GM12878 (cell line): ENCODE data around the gene FHOD3. TPM values are rescaled to one million over a fixed set of nuclear protein-coding genes. Genes with fewer than 3 reads are reported as not detected.
A peak's percentile ranks its signal among the peaks of the same experiment; 100 is the strongest.

Source experiments
- ATAC-seq: fragments of 200-7000 bp; cut with Tn5 transposase; 3 replicates; pipeline ENCODE4 v1.9.1; 2020; ENCODE audit warnings: mild to moderate bottlenecking, moderate library complexity
- BruUV-seq: library from RNA; stranded (reverse); fragments of 400-500 nt; replicated peaks from 2 replicates; lab custom pipeline; 2021; lab: Mats Ljungman, UMichigan
- CTCF ChIA-PET: fragments of 300-600 bp; sonication (Branson Sonifier 250); formaldehyde crosslinking; extraction: SDS; loops from one replicate; lab custom pipeline; 2021; ENCODE audit warnings: inconsistent platforms; lab: Yijun Ruan, JAX
- POLR2A ChIA-PET: fragments of 350-600 bp; formaldehyde crosslinking; extraction: SDS; loops from one replicate; lab custom pipeline; 2021; ENCODE audit warnings: inconsistent platforms; lab: Charles Lee
- RAD21 ChIA-PET: fragments of 300-600 bp; sonication (Branson Sonifier 250); formaldehyde crosslinking; loops from one replicate; lab custom pipeline; 2023; ENCODE audit warnings: antibody characterized with exemption; ENCODE audit not compliant: unreplicated experiment; lab: Charles Lee
- SMC1A ChIA-PET: fragments of 300-600 bp; sonication (Branson Sonifier 250); formaldehyde crosslinking; loops from one replicate; lab custom pipeline; 2023; ENCODE audit not compliant: unreplicated experiment, uncharacterized antibody; lab: Charles Lee
- DNase-seq: peaks from one replicate; pipeline ENCODE4 v3.0.0-alpha.2; 2011; ENCODE audit warnings: low read depth, low spot score
- FAIRE-seq: peaks from 3 replicates; lab custom pipeline; 2011; peaks lifted over from hg19 to GRCh38; lab: Jason Lieb, UNC
- H2AFZ ChIP-seq: 2 replicates; pipeline ENCODE4 v1.6.0; 2011; ENCODE audit warnings: low read depth, low read length, control low read depth; ENCODE audit not compliant: control insufficient read depth
- H3K27ac ChIP-seq: 2 replicates; pipeline ENCODE4 v1.5.1; 2011; ENCODE audit warnings: control low read depth; ENCODE audit not compliant: control insufficient read depth, insufficient read depth
- H3K27me3 ChIP-seq, 2 experiments: replicated peaks in 1 of 2; 2 replicates each; pipeline versions ENCODE4 v1.6.0 to v1.6.1; 2011; ENCODE audit warnings: low read length in 1 of 2; ENCODE audit not compliant: control insufficient read depth in 2 of 2, insufficient read depth in 2 of 2
- H3K36me3 ChIP-seq, 2 experiments: 2 replicates each; pipeline ENCODE4 v1.5.1; 2011; ENCODE audit warnings: low read length in 1 of 2; ENCODE audit not compliant: control insufficient read depth in 2 of 2, insufficient read depth in 2 of 2
- H3K4me1 ChIP-seq: 2 replicates; pipeline ENCODE4 v1.6.1; 2011; ENCODE audit warnings: mild to moderate bottlenecking, low read length, moderate library complexity, mixed read lengths; ENCODE audit not compliant: control insufficient read depth, insufficient read depth
- H3K4me2 ChIP-seq: 2 replicates; pipeline ENCODE4 v1.6.0; 2011; ENCODE audit warnings: control low read depth; ENCODE audit not compliant: control insufficient read depth, insufficient read depth
- H3K4me3 ChIP-seq: fragments of 200-600 bp; sonication (generic); 2 replicates; pipeline ENCODE4 v1.5.1; 2016
- H3K79me2 ChIP-seq: 2 replicates; pipeline ENCODE4 v1.6.0; 2011; ENCODE audit warnings: low read length; ENCODE audit not compliant: control insufficient read depth, insufficient read depth
- H3K9ac ChIP-seq: 2 replicates; pipeline ENCODE4 v1.8.0; 2011; ENCODE audit warnings: low read length, control low read depth, mixed read lengths; ENCODE audit not compliant: control insufficient read depth, insufficient read depth
- H3K9me3 ChIP-seq: replicated peaks from 3 replicates; pipeline ENCODE4 v1.5.1; 2011; ENCODE audit warnings: mild to moderate bottlenecking, low read length; ENCODE audit not compliant: control insufficient read depth, insufficient read depth
- H4K20me1 ChIP-seq: 2 replicates; pipeline ENCODE4 v1.6.0; 2011; ENCODE audit not compliant: control insufficient read depth, insufficient read depth
- ASH2L ChIP-seq: fragments of 300-600, 200-600 bp; sonication (generic); IDR thresholded peaks from 2 replicates; pipeline ENCODE4 v1.6.1; 2017; ENCODE audit warnings: low read depth, mild to moderate bottlenecking, borderline replicate concordance
- BCLAF1 ChIP-seq: fragments of 450-650 bp; IDR thresholded peaks from 2 replicates; pipeline ENCODE4 v1.6.1; 2017; ENCODE audit warnings: antibody characterized with exemption, mild to moderate bottlenecking, moderate library complexity
- CTCF ChIP-seq, 3 experiments: IDR thresholded peaks in 2 of 3; conservative IDR thresholded peaks in 1 of 3; 2 replicates each; pipeline ENCODE4 v1.5.1; 2011; ENCODE audit warnings: low read depth in 3 of 3, low read length in 3 of 3, mild to moderate bottlenecking in 3 of 3, control low read depth in 2 of 3, moderate library complexity in 2 of 3, inconsistent platforms in 1 of 3, mixed read lengths in 1 of 3; ENCODE audit not compliant: control insufficient read depth in 2 of 3, insufficient read depth in 1 of 3; ENCODE audit errors: extremely low read depth in 1 of 3
- CUX1 ChIP-seq: IDR thresholded peaks from 2 replicates; pipeline ENCODE4 v1.6.1; 2012; ENCODE audit warnings: improper control_type of control experiment, low read depth, low read length; ENCODE audit not compliant: insufficient replicate concordance
- DPF2 ChIP-seq: fragments of 450-650 bp; IDR thresholded peaks from 2 replicates; pipeline ENCODE4 v1.6.1; 2017; ENCODE audit warnings: mild to moderate bottlenecking
- HDGF ChIP-seq: fragments of 450-650 bp; IDR thresholded peaks from 2 replicates; pipeline ENCODE4 v1.6.1; 2016; ENCODE audit warnings: antibody characterized with exemption
- IRF4 ChIP-seq: IDR thresholded peaks from 2 replicates; pipeline ENCODE4 v1.6.1; 2011; ENCODE audit warnings: low read depth, low read length
- MLLT1 ChIP-seq: fragments of 450-650 bp; IDR thresholded peaks from 2 replicates; pipeline ENCODE4 v1.6.1; 2016; ENCODE audit warnings: mild to moderate bottlenecking
- SMC3 ChIP-seq: IDR thresholded peaks from 2 replicates; pipeline ENCODE4 v1.6.1; 2011; ENCODE audit warnings: low read length, improper control_type of control experiment, borderline replicate concordance
- SREBF2 ChIP-seq: IDR thresholded peaks from 2 replicates; pipeline ENCODE4 v1.6.1; 2012; ENCODE audit warnings: mild to moderate bottlenecking, low read length
- TCF7 ChIP-seq: IDR thresholded peaks from 2 replicates; pipeline ENCODE4 v1.6.1; 2014; ENCODE audit warnings: antibody characterized with exemption, borderline replicate concordance
- YY1 ChIP-seq: IDR thresholded peaks from 2 replicates; pipeline ENCODE4 v1.6.1; 2011; ENCODE audit warnings: low read depth, mild to moderate bottlenecking, low read length
- WGBS: methylation state at CpG from one replicate; pipeline ENCODE4 v1.1.6; 2016; ENCODE audit warnings: low lambda C conversion rate; ENCODE audit not compliant: insufficient replicate concordance, insufficient coverage; ENCODE audit errors: missing lambda C conversion rate; 5-methylcytosine and 5-hydroxymethylcytosine counted together
- in situ Hi-C: fragments of 300-500 bp; cut with MboI; formaldehyde crosslinking; loops from 9 replicates; pipeline ENCODE4 v1.14.3; 2018; ENCODE audit warnings: mixed read lengths
- intact Hi-C: fragments of 100-400 bp; cut with micrococcal nuclease; formaldehyde crosslinking; loops from one replicate; pipeline ENCODE4 v1.14.2; 2022; ENCODE audit not compliant: unreplicated experiment
- polyA plus RNA-seq, 11 experiments: library from polyadenylated mRNA; depleted of rRNA in 4 of 11; unstranded in 6 of 11; stranded (reverse) in 5 of 11; fragments of >200 nt; fragmentation: Nextera tagmentation in 4 of 11; fragmentation: Illumina TruSeq in 1 of 11; extraction: Ambion mirVana in 4 of 11; extraction: Trizol in 1 of 11; gene quantifications; 1 replicate in 1 of 11; 2 replicates in 10 of 11; pipeline versions ENCODE4 v1.2.1 to v1.2.3, GENCODE V29; 2011 to 2016; ENCODE audit warnings: inconsistent platforms in 2 of 11, missing spikeins in 2 of 11, low read depth in 1 of 11
- total RNA-seq, 4 experiments: library from RNA; depleted of rRNA in 3 of 4; stranded (reverse); fragments of >200 nt in 3 of 4; fragmentation: Illumina TruSeq in 1 of 4; extraction: Trizol in 1 of 4; gene quantifications; 2 replicates each; pipeline versions ENCODE4 v1.2.1 to v1.2.3, GENCODE V29; 2013 to 2021

The FHOD3 gene
- total and polyA plus RNA-seq, 10 of the 15 experiments (the other 5 are each of a cell fraction or from before 2014, with no cell fraction given), result 0.77 to 26.7 (median 10.4) TPM

- ATAC-seq (peak; percentile 89), FAIRE-seq (no peak), DNase-seq (no peak)
- Histone ChIP-seq H3K4me1 (no peaks in the 10 kb centered on the region), H3K79me2 (no peaks in the 10 kb centered on the region), H3K36me3 (no peaks in the 10 kb centered on the region), H3K4me2 (no peak overlapping the region), H3K9ac (no peak overlapping the region), H3K27ac (no peak overlapping the region), H3K9me3 (no peaks in the 10 kb centered on the region), H3K27me3 (no peaks in the 10 kb centered on the region), H2AFZ (no peak overlapping the region), H4K20me1 (no peaks in the 10 kb centered on the region), H3K4me3 (no peak overlapping the region)
- no TSS peak for BruUV-seq
- 17% methylated on average over 1 of the region's 1 CpG for WGBS
- ChIA-PET CTCF (interaction anchor here (0.6 to 9.5 kb wide), 32 partner anchors 7 to 317 kb away, joined by 3 to 107 read pairs (median 6); partner anchors contain the start of gene FHOD3), SMC1A (interaction anchor here (0.9 to 50.9 kb wide), 24 partner anchors 8 to 164 kb away, joined by 3 to 1180 read pairs (median 4); no protein-coding TSS in a partner anchor), POLR2A (interaction anchor here (1.1 to 2.0 kb wide), 4 partner anchors 8 to 46 kb away, joined by 3 to 6 read pairs (median 4); no protein-coding TSS in a partner anchor), RAD21 (interaction anchor here (0.5 to 8.5 kb wide), 18 partner anchors 8 to 395 kb away, joined by 3 to 51 read pairs (median 6); partner anchors contain the start of gene FHOD3)
- intact Hi-C loops, result loop anchor here (1.0 to 10.0 kb wide), 3 partner anchors 116 to 252 kb away; no protein-coding TSS in a partner anchor
- in situ Hi-C loops, result no loop called here
- TF ChIP-seq IRF4 (no peak), CTCF (IDR thresholded peaks at IDR 0.05 in 2 of 3, conservative IDR thresholded peaks at IDR 0.05 in 1 of 3; ENCODE audit: control insufficient read depth in 2 of 3, extremely low read depth in 1 of 3, insufficient read depth in 1 of 3, low read depth in 3 of 3, low read length in 3 of 3) (peak; percentile 33 to 61 (median 38)), SMC3 (peak; percentile 56; the same call in 1 of the 2 replicates), TCF7 (no peak), SREBF2 (no peak), DPF2 (no peak), CUX1 (no peak), YY1 (0 out of 2 replicates have a peak, but pooled peaks have one; percentile 31), MLLT1 (no peak), HDGF (no peak), ASH2L (no peak), BCLAF1 (no peak)
Observed at GRCh38 chr18:36412778-36413177, 115.3 kb downstream of the FHOD3 start.
